DMS 273 treated with DMSO at 0.1 percent for 48 hours (cell line): ENCODE results near the gene GOLGA6L4.
"Not testable (repeated sequence)": the region's sequence is repeated elsewhere in the genome, so short reads cannot be mapped to it uniquely, and the experiment has no call there.

ENCODE experiments used
- DNase-seq: peaks from one replicate; lab custom pipeline; 2025; lab: John Stamatoyannopoulos, UW

Gene GOLGA6L4

GRCh38 chr15:84235573-84235972 is at the start of gene GOLGA6L4:
Gene GOLGA6L4 (plus strand): TSS chr15:84235773. CDS start chr15:84235835, 62 bp downstream.
- not testable (repeated sequence) for DNase-seq

DNA sequence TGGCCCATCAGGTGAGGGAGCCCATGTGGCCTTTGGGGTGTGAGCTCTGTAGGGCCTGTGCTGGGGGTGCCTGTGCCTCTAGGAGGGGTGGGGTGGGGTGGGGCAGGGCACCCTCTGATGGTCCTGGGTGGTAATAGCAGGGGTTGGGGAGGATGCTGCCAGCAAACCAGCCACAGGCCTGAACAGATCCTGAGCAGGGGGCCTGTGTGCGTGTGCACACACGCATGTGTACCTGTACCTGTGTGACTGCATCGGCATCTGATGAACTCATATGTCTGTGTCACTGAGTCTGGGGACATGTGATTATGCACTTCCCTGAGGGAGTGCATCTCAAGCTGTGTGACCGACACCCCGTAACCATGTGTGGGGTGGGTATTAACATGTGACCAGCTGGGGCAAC is 42.6 kb upstream of the GOLGA6L4 start:
- not testable (repeated sequence) for DNase-seq

DNA sequence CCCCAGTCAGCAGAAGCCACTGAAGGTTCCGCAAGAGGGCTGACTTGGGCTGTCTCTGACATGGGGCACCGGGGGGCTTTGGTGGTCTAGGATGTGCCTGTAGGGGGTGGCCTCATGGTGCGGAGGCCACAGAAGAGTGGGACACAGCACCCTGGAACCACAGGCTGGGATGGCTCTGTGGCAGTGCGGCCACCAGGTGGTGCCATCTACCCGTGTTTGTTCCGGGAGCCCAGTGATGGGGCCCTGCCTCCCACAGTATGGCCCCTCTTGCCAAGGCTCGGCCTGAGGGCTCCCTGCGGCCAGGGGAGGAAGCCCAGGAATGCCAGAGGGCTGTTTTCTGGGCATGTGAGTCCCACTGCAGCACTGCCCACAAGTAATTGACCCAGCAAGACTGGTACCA is 40.0 kb upstream of the GOLGA6L4 start:
- not testable (repeated sequence) for DNase-seq

DNA sequence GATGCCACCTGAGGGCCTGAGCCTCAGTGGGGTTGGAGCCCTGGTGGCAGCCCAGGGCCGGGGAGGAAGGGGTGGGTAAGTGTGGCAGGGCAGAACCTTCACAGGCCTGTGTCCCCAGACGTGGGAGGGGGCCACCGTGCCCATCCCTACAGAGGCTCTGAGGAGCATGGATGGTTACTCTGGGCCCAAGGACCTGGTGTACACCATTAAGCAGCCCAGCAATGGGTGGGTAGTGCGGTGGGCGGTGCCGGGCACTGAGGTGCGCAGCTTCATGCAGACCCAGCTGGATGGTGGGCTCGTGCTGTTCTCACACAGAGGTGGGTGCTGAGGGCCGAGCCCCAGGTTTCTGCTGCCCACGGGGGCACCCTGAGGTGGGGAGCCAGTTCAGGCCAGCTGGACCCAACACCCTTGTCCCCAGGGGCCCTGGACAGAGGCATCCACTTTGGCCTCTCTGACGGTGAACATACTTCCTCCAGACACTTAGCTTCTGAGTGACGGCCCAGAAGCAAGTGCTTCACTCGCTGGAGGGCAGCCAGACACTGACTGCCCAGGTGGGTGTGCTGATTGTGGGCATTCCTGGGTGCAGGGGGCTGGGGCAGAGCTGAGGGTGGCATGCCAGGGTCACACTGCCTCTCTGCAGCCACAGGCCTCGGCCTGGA is 38.9 kb upstream of the GOLGA6L4 start:
- DNase-seq = not testable (repeated sequence)

- not testable (repeated sequence) for DNase-seq
Observed at GRCh38 chr15:84199865-84200264, 35.7 kb upstream of the GOLGA6L4 start.

DNA sequence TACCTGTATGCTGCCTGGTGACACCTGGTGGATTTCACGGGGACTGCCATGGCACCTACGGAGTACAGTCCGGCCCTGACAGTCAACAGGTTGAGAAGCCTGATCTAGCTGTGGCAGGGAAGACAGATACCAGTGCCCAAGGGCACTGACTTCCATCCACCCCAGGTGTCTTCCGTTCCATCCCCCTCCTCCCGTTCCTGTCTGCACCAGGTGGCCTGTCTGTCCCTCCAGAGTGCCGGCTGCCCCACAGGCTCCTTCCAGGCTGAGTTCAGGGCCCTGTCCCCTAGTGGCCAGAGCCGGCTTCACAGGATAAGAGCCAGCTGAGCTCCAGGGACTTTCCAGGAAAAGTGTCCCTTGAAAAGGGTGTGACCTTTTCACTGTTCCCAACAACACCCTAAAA is 10.9 kb downstream of the GOLGA6L4 start:
- not testable (repeated sequence) for DNase-seq
